HTERT RPE-1 (cell line): ENCODE data around the gene MAMSTR.

Source experiments
- in situ Hi-C: fragments of 300-500 bp; cut with MboI; formaldehyde crosslinking; loops from 4 replicates; pipeline ENCODE4 v1.14.3; 2020; ENCODE audit warnings: low sequenced_read_pairs

Gene MAMSTR

GRCh38 chr19:48746738-48747575 lies 27.4 kb upstream of the MAMSTR start, which contains the start of gene IZUMO1:
Gene IZUMO1 (minus strand): TSS chr19:48746909. CDS start chr19:48745859, 1,050 bp downstream.
- in situ Hi-C loops = no loop called here

- in situ Hi-C loops = no loop called here
Measured at GRCh38 chr19:48746110-48746509, 26.6 kb upstream of the MAMSTR start.

- in situ Hi-C loops = no loop called here
Measured at GRCh38 chr19:48745208-48745995, 25.9 kb upstream of the MAMSTR start.

- in situ Hi-C loops = no loop called here
Measured at GRCh38 chr19:48742096-48742495, 22.6 kb upstream of the MAMSTR start.

GRCh38 chr19:48741129-48741999 lies 21.8 kb upstream of the MAMSTR start:
- in situ Hi-C loops = no loop called here

GRCh38 chr19:48740164-48740972 lies 20.8 kb upstream of the MAMSTR start, which contains the start of gene RASIP1:
Gene RASIP1 (minus strand): TSS chr19:48740610. CDS start chr19:48740282, 328 bp downstream.
- in situ Hi-C loops = no loop called here

- in situ Hi-C loops = no loop called here
Measured at GRCh38 chr19:48739404-48740163, 20.1 kb upstream of the MAMSTR start.

GRCh38 chr19:48738557-48739403 lies 19.3 kb upstream of the MAMSTR start:
- in situ Hi-C loops = no loop called here

GRCh38 chr19:48737360-48737998 lies 18.0 kb upstream of the MAMSTR start:
- in situ Hi-C loops = no loop called here

- in situ Hi-C loops = no loop called here
Measured at GRCh38 chr19:48735031-48735615, 15.6 kb upstream of the MAMSTR start.

- in situ Hi-C loops = no loop called here
Measured at GRCh38 chr19:48734625-48735024, 15.1 kb upstream of the MAMSTR start.

- in situ Hi-C loops = no loop called here
Measured at GRCh38 chr19:48731452-48731851, 11.9 kb upstream of the MAMSTR start.

GRCh38 chr19:48728911-48729664 lies 9.6 kb upstream of the MAMSTR start:
- in situ Hi-C loops = no loop called here

- in situ Hi-C loops = no loop called here
Measured at GRCh38 chr19:48726556-48726955, 7.0 kb upstream of the MAMSTR start.

GRCh38 chr19:48724796-48725753 lies 5.5 kb upstream of the MAMSTR start:
- in situ Hi-C loops = no loop called here
